A673 (cell line): ENCODE measurements around the gene TFF2.

Experiments used
- CTCF ChIP-seq: fragments of 300-800, 200-600 bp; sonication (generic); conservative IDR thresholded peaks from 2 replicates; pipeline ENCODE4 v1.5.1; 2017; ENCODE audit warnings: low read depth, mild to moderate bottlenecking, antibody characterized with exemption, low read length, moderate library complexity, mixed read lengths
- EZH2 ChIP-seq: fragments of 200-600 bp; sonication (generic); IDR thresholded peaks from 2 replicates; pipeline ENCODE4 v1.6.1; 2017; ENCODE audit warnings: borderline replicate concordance, low read depth, mild to moderate bottlenecking, mixed read lengths, antibody characterized with exemption, low read length; ENCODE audit not compliant: poor library complexity, severe bottlenecking

DNA sequence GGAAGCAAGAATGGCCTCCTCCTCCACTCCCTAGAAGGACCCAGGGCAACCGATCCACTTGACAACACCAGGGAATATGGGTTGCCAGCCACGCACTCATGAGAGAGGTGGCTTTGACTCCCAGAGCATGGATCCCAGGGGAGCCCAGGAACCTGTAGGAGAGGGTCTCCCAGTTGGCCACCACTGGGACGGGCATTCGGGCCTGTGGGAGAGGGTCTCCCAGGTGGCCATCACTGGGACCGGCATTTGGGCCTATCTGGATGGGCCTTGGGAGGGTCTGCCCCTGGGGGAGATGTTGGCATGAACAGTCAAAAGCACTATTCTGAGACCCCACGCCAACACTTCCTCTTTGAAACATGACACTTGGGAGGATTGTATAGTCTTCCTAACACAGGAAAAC is 15.0 kb upstream of the TFF2 start:
- TF ChIP-seq CTCF: no peak
- TF ChIP-seq EZH2: no peak
